Stimulated activated effector memory CD8-positive, alpha-beta T cell treated with anti-CD3 and anti-CD28 coated beads, Interleukin-12 subunit alpha, Interleukin-12 subunit beta, amount 100 ng/mL, for 72 hours (primary cell): ENCODE data around the gene ANK2.
"Not testable (repeated sequence)": the region's sequence is repeated elsewhere in the genome, so short reads cannot be mapped to it uniquely, and the experiment has no call there.

Source experiments
- ATAC-seq: fragments of 150-1000 bp; cut with Tn5 transposase; 2 replicates; pipeline ENCODE4 v1.10.0; 2021
- DNase-seq, 2 donors: peaks; one replicate each; pipeline ENCODE4 v3.0.0; 2021 to 2022; ENCODE audit warnings: low spot score in 2 of 2
- H3K27ac Mint-ChIP-seq: one replicate; pipeline ENCODE4 v1.8.0; 2022; ENCODE audit warnings: mild to moderate bottlenecking, mixed read lengths
- H3K36me3 Mint-ChIP-seq: one replicate; pipeline ENCODE4 v1.8.0; 2022; ENCODE audit warnings: mild to moderate bottlenecking, mixed read lengths
- H3K4me1 Mint-ChIP-seq: one replicate; pipeline ENCODE4 v1.8.0; 2022; ENCODE audit warnings: mixed read lengths
- H3K4me3 Mint-ChIP-seq: one replicate; pipeline ENCODE4 v1.8.0; 2022; ENCODE audit warnings: mild to moderate bottlenecking, mixed read lengths
- H3K9me3 Mint-ChIP-seq: one replicate; pipeline ENCODE4 v1.8.0; 2022; ENCODE audit warnings: mixed read lengths

ANK2 gene

GRCh38 chr4:113223001-113223400 lies 173.5 kb downstream of the ANK2 start:
- no peak overlapping the region for H3K27ac Mint-ChIP-seq
- ATAC-seq (no peak), DNase-seq (no peak)
- H3K9me3 Mint-ChIP-seq, result no peaks in the 10 kb centered on the region
- H3K4me1 Mint-ChIP-seq, result no peaks in the 10 kb centered on the region
- no peak overlapping the region for H3K4me3 Mint-ChIP-seq
- no peaks in the 10 kb centered on the region for H3K36me3 Mint-ChIP-seq

GRCh38 chr4:113232194-113232593 lies 182.7 kb downstream of the ANK2 start:
- Mint-ChIP-seq H3K9me3 (no peaks in the 10 kb centered on the region), H3K27ac (no peak overlapping the region), H3K4me1 (no peaks in the 10 kb centered on the region), H3K4me3 (no peak overlapping the region), H3K36me3 (no peaks in the 10 kb centered on the region)
- ATAC-seq (no peak), DNase-seq (no peak)

DNA sequence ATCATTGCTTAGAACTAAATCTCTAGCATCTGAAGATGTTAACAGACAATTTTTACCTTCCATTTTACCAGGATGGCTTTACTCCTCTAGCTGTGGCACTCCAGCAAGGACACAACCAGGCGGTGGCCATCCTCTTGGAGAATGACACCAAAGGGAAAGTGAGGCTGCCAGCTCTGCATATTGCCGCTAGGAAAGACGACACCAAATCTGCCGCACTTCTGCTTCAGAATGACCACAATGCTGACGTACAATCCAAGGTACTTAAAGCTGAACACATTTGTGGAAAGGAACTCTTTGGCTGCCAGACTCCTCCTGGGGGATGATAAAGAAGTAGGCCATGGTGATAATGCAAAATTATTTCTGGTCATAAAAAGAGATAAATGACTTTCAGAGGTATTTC lies 187.5 kb downstream of the ANK2 start:
- Mint-ChIP-seq H3K4me1 (no peaks in the 10 kb centered on the region), H3K36me3 (no peaks in the 10 kb centered on the region), H3K9me3 (no peaks in the 10 kb centered on the region), H3K27ac (no peak overlapping the region), H3K4me3 (no peak overlapping the region)
- ATAC-seq (no peak), DNase-seq (no peak)

- ATAC-seq (no peak), DNase-seq (no peak)
- no peaks in the 10 kb centered on the region for H3K36me3 Mint-ChIP-seq
- H3K4me3 Mint-ChIP-seq, result no peak overlapping the region
- H3K9me3 Mint-ChIP-seq, result no peaks in the 10 kb centered on the region
- no peak overlapping the region for H3K27ac Mint-ChIP-seq
- H3K4me1 Mint-ChIP-seq, result no peaks in the 10 kb centered on the region
Observed at GRCh38 chr4:113243312-113243711, 193.9 kb downstream of the ANK2 start.

DNA sequence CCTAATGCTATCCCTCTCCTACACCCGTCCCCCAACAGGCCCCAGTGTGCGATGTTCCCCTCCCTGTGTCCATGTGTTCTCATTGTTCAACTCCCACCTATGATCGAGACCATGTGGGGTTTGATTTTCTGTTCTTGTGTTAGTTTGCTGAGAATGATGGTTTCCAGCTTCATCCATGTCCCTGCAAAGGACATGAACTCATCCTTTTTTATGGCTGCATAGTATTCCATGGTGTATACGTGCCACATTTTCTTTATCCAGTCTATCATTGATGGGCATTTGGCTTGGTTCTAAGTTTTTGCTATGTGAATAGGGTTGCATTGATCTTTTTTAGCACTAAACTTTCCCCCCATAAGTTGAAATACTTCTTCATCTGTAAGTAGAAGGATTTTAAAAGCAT lies 195.3 kb downstream of the ANK2 start:
- not testable (repeated sequence) for H3K27ac Mint-ChIP-seq, H3K9me3 Mint-ChIP-seq, DNase-seq, H3K4me1 Mint-ChIP-seq, H3K36me3 Mint-ChIP-seq, ATAC-seq, H3K4me3 Mint-ChIP-seq

GRCh38 chr4:113248320-113248719 lies 198.9 kb downstream of the ANK2 start:
- Mint-ChIP-seq H3K27ac (no peak overlapping the region), H3K4me3 (no peak overlapping the region), H3K4me1 (no peaks in the 10 kb centered on the region), H3K9me3 (no peaks in the 10 kb centered on the region), H3K36me3 (no peaks in the 10 kb centered on the region)
- DNase-seq (no peak), ATAC-seq (peak; percentile 42)

GRCh38 chr4:113255628-113256027 lies 206.2 kb downstream of the ANK2 start:
- H3K27ac Mint-ChIP-seq, result no peak overlapping the region
- DNase-seq (no peak), ATAC-seq (no peak)
- H3K36me3 Mint-ChIP-seq, result no peaks in the 10 kb centered on the region
- H3K4me1 Mint-ChIP-seq, result no peaks in the 10 kb centered on the region
- no peak overlapping the region for H3K4me3 Mint-ChIP-seq
- H3K9me3 Mint-ChIP-seq, result no peaks in the 10 kb centered on the region

- no peaks in the 10 kb centered on the region for H3K4me1 Mint-ChIP-seq
- DNase-seq, result no peak
Observed at GRCh38 chr4:113256946-113257345, 207.5 kb downstream of the ANK2 start.

DNA sequence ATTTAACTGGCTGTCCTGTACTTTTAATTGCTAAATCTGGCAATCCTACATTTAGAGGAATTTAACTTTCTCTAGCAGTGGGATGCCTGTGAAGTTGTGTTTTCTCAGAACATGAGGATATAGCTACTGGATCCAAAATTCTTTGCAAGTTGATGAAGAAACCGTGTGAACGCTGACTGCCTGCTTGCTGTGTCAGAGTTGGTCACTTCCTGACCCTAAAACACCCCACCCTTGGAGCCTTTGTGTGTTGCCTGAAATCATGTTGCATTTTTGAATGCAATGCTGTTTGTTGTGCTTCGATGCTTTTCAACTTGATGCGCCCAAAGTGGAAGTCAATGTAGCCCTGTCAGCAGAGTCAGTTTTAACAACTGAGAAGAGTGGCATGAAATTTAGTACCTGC lies 211.2 kb downstream of the ANK2 start:
- H3K9me3 Mint-ChIP-seq, result no peaks in the 10 kb centered on the region
- ATAC-seq (no peak), DNase-seq (no peak)
- H3K27ac Mint-ChIP-seq, result no peak overlapping the region
- H3K4me1 Mint-ChIP-seq, result no peaks in the 10 kb centered on the region
- H3K4me3 Mint-ChIP-seq, result no peak overlapping the region
- H3K36me3 Mint-ChIP-seq, result no peaks in the 10 kb centered on the region

More at GRCh38 chr4:113256946-113257345, 207.5 kb downstream of the ANK2 start:
- Mint-ChIP-seq H3K27ac (no peak overlapping the region), H3K9me3 (no peaks in the 10 kb centered on the region), H3K4me3 (no peak overlapping the region), H3K36me3 (no peaks in the 10 kb centered on the region)
- ATAC-seq, result no peak

DNA sequence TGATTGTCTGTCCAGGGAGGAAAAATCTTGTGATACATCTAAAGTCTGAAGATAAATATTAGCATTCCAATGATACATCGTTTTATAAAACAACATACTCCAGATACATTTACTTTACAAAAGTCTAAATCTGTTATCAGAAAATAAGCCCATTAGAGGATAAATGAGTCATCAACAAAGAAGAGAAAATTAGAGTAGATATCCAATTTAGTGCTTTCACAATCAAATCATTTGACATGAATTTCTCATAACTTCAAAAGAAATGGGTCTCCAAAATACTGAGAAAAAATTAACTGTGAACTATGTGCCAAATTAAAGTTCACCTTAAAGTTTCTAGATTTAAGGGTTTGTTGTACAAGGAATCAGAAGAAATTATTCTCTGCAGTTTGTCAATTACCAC lies 213.8 kb downstream of the ANK2 start:
- DNase-seq (no peak), ATAC-seq (no peak)
- H3K36me3 Mint-ChIP-seq, result no peaks in the 10 kb centered on the region
- H3K4me3 Mint-ChIP-seq, result no peak overlapping the region
- no peaks in the 10 kb centered on the region for H3K4me1 Mint-ChIP-seq
- H3K9me3 Mint-ChIP-seq, result no peaks in the 10 kb centered on the region
- no peak overlapping the region for H3K27ac Mint-ChIP-seq

DNA sequence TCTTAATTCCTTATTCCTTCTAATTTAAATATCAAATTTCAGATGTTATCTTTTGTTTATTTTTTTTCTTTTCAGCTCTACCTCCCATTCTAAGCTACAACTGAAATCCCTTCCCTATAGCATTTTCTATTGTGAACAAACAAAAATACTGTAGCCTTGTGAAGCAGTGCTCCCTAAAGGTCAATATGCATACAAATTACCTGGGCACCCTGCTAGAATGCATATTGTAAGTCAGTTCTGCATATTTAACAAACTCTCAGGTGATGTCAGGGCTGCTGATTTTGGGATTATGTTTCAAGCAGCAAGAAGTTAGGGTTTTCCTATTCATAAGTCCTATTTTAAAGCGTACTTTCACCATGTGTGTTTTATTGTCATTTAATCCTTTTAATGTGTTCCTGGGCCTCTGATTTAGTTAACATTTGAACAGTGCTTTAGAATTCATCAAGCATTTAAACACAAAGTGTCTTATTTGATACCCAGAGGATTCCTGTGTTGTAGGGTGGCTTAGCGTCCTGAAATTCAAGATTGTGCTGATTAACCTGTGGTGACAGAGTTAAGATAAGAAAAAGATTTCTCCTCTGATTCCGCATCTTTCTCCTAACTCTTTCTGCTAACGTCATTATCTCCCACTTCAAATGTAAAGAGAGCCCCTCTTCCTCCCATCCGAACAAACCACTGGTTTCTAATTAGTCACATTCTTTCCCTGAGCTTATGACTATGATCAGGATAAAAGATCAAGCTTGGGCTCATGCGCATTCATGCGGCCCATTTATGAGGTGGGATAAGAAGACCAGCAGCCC lies 221.3 kb downstream of the ANK2 start:
- DNase-seq (no peak), ATAC-seq (no peak)
- no peaks in the 10 kb centered on the region for H3K9me3 Mint-ChIP-seq
- no peaks in the 10 kb centered on the region for H3K36me3 Mint-ChIP-seq
- no peak overlapping the region for H3K27ac Mint-ChIP-seq
- no peaks in the 10 kb centered on the region for H3K4me1 Mint-ChIP-seq
- H3K4me3 Mint-ChIP-seq, result no peak overlapping the region

GRCh38 chr4:113272523-113272922 lies 223.1 kb downstream of the ANK2 start:
- DNase-seq (no peak), ATAC-seq (no peak)
- Mint-ChIP-seq H3K4me3 (no peak overlapping the region), H3K4me1 (no peaks in the 10 kb centered on the region), H3K27ac (no peak overlapping the region), H3K36me3 (no peaks in the 10 kb centered on the region), H3K9me3 (no peaks in the 10 kb centered on the region)

- DNase-seq, result no peak
- H3K27ac Mint-ChIP-seq, result no peak overlapping the region
- no peak overlapping the region for H3K4me3 Mint-ChIP-seq
- H3K9me3 Mint-ChIP-seq, result no peaks in the 10 kb centered on the region
- no peak for ATAC-seq
- no peaks in the 10 kb centered on the region for H3K4me1 Mint-ChIP-seq
- no peaks in the 10 kb centered on the region for H3K36me3 Mint-ChIP-seq
Observed at GRCh38 chr4:113273721-113274220, 224.3 kb downstream of the ANK2 start.

DNA sequence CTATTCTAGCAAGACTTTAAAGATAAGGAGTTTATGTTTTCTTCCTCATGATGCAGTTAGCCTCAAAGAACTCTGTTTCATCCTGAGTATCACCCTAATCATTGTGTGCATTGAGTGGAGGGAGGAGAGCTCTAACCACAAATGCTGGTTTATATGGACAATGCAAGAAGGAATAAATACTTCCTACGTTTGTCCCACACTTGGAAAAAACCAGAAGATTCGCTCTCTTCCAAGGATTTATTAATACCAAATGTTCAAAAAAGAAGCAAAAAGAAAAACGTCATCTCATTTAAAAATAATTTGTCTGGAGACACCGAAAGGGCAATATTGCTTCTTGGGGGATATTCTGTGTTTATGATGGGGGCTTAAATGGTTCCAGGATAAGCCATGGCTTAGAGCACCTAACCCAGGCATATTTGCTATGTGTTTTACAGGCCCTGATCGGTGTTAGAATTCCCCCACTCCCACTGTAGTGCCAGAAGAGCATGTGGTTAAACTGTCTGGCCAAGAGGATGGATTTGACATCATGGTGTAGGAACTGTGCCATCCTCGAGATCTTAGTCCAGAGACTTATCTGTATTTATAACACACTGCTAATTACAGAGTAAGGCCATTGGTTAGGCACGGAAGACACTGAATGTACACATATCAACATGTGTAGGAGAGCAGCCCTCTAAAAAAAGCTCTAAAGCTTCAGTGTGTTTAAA lies 227.2 kb downstream of the ANK2 start:
- Mint-ChIP-seq H3K4me1 (no peaks in the 10 kb centered on the region), H3K36me3 (no peaks in the 10 kb centered on the region), H3K9me3 (no peaks in the 10 kb centered on the region), H3K4me3 (no peak overlapping the region), H3K27ac (no peak overlapping the region)
- ATAC-seq (no peak), DNase-seq (no peak)

GRCh38 chr4:113278324-113278934 lies 229.0 kb downstream of the ANK2 start:
- ATAC-seq (peak; percentile 87), DNase-seq (peak; percentile 47 to 74)
- Mint-ChIP-seq H3K4me3 (no peak overlapping the region), H3K4me1 (no peaks in the 10 kb centered on the region), H3K36me3 (no peaks in the 10 kb centered on the region), H3K27ac (no peak overlapping the region), H3K9me3 (no peaks in the 10 kb centered on the region)

- no peaks in the 10 kb centered on the region for H3K4me1 Mint-ChIP-seq
- H3K9me3 Mint-ChIP-seq, result no peaks in the 10 kb centered on the region
- ATAC-seq (no peak), DNase-seq (no peak)
- H3K36me3 Mint-ChIP-seq, result no peaks in the 10 kb centered on the region
- no peak overlapping the region for H3K4me3 Mint-ChIP-seq
- no peak overlapping the region for H3K27ac Mint-ChIP-seq
Observed at GRCh38 chr4:113285501-113285900, 236.0 kb downstream of the ANK2 start.
